DMS 273 treated with DMSO at 0.1 percent for 48 hours (cell line): ENCODE data around the gene DNAH10.
"Not testable (repeated sequence)": the region's sequence is repeated elsewhere in the genome, so short reads cannot be mapped to it uniquely, and the experiment has no call there.

Experiments
- DNase-seq: peaks from one replicate; lab custom pipeline; 2025; lab: John Stamatoyannopoulos, UW

The DNAH10 gene

DNA sequence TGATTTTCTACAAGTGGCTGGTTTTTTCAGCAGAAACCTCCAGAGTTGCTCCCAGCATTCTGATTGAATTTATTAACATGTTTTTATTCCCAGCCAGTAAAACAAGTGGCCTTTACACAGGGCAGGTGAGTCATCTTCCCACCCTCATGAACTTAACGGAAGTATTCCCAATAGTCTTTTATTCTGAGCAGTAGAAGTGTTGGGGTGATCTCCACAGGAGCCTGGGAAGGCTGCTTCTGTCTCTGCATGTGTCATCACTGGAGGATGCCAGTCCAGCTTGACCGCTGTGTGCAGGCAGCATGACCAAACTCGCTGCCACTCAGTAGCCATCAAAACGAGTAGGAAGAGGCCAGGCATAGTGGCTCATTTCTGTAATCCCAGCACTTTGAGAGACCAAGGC is 13.4 kb upstream of the DNAH10 start:
- DNase-seq = no peak

DNA sequence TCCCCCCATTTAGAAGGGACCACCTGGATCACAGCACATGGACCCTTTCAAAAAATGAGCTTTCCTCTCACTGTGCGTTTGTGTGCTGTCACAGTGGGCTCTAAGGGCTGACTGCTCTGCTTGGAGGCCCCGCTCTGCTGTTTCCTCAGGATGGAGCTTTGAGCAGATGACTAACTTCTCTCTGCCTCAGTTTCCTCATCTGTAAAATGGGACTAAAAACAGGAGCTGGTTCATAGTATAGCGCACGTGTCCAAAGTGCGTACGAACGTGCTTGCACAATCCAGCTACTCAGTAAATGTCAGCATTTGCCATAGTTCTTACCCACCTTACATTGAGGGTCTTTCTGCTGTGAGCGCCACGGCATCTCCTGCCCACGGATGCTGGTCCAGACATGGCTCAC is 12.7 kb upstream of the DNAH10 start:
- DNase-seq = no peak

DNA sequence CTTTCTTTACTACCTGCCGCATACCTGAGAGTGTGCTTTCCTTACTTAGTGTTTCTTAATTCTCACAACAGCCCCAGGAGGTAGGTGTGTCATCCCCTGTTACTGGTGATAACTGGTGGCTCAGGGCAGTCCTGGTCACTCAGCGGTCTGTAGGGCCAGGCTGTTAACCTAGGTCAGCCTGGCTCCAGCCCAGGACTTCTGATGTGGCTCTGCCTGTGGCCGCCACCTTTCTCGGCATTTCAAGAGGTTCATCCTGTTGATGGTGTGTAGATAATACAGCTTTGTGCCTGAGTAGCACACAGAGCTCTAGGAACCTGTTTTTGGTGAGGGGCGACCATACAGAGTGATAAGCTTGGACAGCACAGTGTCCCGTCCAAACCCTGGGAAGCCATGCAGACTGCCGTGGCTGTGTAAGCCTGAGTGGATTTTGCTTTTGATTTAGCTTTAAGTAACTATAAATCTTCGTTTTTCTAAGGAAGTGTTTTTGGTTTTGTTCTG is 11.9 kb upstream of the DNAH10 start:
- DNase-seq = no peak

DNA sequence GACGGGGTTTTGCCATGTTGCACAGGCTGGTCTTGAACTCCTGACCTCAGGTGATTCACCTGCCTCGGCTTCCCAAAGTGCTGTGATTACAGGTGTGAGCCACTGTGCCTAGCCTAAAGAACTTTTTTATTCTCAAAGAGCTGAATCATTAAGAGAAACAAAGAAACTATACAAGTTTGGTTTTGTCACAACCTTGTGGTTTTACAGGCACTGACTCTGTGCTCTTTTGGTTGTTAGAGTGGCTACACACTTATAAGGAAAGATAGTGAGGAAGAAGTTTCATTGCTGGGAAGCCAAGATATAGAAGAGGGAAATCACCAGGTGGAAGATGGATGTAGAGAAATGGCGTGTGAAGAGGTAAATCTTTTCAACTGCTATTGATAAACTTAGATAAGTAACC is 10.1 kb upstream of the DNAH10 start:
- no peak for DNase-seq

DNA sequence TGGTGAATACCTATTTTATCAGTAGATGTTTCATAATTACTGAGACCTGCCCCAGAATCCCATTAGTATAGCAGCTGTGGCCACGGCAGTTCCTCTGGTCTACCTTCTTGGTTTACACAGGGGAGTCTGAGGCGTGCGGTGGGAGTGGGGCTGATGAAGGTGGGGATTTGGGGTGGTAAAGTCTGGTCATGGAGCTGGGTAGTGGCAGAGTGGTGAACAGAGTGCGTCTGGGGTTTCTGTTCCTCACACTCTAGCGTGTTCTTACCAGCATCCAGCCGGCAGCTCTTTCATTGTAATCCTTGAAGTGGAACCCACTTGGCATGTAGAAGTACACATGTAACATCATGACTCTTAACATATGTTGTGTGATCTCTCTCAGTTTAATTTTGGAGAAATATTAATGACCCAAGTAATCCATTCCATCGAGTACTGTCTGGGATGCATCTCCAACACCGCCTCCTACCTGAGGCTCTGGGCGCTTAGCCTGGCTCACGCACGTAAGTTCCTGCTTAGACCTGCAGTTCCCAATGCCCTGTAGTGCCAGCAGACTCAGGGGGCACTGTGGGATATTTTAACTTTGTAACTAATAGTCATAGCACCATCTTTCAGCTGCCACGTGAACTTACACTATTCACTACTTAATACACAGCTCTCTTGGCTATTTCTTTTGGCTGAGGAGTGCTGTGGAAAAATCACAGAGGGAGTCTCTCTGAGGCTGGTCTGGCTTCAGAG is 7.9 kb upstream of the DNAH10 start:
- DNase-seq = no peak

DNA sequence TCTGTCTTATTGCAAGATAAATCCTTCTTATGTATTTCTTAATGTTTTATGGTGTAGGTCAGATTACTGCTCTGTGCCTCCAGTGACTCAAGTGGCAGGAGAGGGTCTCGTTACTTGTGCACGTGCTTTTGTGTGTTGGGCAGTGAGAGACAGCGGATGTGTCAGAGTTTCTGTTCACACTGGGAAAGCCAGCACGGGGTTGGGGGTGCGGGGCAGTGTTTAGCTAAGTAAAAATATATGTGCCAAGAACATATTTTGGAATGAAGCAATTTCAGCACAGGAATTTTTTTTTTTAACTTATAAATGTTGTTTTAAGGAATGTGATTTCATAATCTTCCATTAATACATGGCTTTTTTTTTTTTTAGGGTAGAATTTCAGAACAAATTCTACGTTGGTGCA is 4.5 kb upstream of the DNAH10 start:
- DNase-seq = no peak

DNA sequence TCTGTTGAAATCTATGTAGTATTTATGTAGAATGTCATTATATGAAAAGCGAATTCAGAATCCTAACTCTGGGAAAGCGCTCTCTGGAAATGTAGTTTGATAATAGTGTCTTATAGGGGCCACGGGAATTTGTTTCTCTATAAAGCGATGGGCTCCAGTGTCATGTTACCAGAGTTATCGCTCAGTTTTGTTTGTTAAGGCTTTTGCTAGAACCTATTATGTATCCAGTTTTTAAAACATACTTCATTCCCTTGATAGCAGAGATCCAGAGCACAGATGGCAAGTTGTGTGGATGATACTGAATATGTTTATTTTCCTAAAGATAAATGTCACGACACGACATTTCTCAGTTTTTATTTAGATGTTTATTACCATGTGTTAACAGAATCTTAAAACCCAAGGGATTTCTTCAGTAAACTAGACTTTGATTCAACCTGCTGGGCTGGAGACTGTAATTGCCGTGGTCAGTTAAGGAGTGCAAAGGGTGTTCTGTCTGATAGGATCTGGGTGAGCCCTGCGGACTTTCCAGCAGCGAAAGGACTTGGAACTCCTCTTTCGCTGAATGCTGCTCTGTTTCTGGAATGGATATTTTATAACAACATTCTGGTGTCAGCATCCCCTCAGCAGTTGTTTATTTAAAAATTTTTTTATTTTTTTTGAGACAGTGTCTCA is 1.7 kb upstream of the DNAH10 start:
- DNase-seq = no peak

DNA sequence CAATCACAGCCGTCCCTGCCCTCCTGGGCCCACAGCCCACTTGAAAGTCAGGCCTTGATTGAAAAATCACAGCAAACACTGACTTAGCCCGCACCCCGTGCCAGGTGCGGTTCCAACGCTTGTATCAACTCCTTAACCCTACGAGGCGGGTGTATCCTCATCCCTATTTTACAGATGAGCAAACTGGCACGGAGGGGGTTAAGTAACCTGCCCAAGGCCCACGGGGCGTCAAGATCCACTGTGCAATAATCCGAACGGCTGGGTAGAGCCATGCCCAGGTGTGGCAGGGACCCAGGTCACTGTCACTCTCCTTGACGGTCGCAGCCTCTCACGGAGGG is 583 bp downstream of the DNAH10 start:
- no peak for DNase-seq

DNA sequence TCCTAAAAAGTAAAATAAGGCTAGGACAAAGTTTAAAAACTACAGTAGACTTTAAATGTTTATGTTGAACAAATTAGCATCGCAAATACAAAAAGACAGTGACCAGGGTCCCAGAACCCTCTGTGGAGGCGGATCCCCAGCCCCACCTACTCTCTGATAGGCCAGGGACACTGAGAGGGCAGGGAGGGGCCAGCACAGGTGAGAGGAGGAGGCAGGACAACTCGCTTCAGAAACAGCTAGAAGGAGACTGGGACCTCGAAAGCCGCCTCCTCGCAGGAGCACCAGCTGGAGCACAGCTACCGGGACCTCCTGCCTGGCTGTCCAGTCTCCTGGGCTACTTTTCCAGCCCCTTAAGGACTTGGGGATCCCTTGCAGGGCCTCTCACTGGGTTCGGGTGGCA is 992 bp downstream of the DNAH10 start:
- no peak for DNase-seq

DNA sequence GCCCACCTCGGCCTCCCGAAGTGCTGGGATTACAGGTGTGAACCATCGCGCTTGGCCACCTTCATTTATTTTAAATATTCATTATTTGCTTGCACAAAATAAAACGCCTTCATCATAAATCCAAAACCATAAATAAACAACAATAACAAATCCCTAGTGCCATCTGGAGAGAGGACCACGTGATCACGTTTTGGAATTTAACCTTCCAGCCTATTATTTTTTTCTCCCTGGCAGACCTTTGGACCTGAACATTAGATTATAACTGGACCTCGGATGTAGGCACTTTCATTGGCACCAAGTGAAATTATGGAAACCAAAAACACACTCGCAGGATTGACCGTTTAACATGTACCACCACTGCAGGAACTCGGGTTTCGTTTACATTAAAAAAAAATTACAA is 2.0 kb downstream of the DNAH10 start:
- no peak for DNase-seq

DNA sequence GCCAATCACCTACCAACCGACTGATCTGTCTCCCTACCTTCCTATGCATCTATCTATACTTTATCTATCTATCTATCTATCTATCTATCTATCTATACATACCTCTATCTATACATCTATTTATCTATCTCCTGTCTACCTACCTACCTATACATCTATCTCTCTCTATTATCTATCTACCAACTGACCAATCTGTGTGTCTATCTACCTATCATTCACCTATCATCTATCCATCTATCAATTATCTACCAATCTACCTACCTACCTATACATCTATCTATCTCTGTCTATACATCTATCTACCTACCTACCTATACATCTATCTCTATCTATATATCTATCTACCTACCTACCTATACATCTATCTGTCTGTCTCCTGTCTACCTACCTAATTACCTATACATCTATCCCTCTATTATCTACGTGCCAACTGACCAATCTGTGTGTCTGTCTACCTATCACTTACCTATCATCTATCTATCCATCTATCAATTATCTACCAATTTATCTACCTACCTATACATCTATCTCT is 3.5 kb downstream of the DNAH10 start:
- DNase-seq = no peak

DNA sequence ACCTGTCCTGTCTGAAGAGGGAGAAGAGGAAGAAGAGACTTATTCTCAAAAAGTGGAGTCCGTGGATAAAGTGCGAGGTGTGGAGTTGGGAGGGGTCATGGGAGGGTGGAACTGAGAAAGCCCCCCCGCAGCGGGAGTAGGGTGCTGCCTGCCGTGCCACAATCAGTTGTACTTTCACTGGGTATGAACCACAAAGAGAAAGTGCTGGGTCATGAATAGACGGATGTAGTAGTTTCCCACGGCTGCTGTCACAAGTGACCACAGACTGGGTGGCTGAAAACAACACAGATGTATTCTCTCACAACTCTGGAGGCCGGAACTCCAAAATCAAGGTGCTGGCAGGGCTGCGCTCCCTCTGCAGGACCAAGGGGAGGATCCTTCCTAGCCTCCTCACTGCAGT is 5.5 kb downstream of the DNAH10 start:
- no peak for DNase-seq

DNA sequence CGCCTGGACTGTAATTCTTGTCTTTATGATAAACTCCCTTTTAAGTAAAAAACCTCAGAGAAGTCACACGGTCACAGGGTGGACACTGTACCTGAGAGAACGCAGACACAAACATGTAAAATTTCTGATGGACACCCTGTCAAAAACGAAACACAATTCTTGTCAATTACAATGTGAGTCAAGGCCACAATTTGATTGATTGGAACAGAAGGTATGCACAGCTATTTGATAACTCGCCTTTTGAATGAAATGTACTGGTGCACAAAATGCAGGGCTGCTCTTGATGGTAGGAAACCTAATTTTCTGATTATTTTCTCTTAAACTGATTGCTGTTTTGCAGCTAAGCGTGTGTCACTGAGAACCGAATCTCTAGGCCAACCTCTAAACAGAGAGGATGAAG is 9.2 kb downstream of the DNAH10 start:
- no peak for DNase-seq

DNA sequence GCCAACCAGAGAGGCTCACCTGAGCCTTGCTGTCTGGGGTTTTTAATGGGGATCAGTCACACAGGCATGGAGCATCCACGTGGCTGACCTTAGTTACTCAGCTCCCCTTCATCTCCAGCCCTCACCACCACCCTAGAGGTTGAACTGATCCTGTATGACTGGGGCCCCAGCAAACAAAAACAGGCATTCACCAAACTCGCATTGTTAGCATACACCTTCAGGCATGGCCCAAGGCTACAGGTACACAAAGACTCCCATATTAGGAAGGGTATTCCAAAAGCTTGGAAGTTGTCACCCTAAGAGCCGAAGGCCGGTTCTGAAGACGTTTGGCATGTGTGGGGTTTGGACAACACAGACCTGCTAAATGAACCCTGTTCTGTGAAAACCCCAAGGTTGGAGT is 10.0 kb downstream of the DNAH10 start:
- DNase-seq = no peak

DNA sequence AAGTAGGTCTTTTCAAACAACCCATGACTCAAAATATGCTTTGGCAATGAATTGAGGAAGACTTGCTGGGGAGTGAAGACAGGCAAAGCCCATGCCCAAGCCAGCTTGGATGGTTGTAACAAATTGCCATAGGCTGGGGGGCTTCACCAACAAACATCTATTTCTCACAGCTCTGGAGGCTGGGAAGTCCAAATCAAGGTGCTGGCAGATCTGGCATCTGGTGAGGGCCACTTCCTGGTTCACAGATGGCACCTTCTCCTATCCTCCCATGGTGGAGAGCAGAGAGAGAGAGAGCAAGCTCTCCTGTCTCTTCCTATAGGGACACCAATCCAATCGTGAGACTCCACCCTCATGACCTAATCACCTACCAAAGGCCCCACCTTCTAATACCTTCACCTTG is 11.3 kb downstream of the DNAH10 start:
- DNase-seq = no peak

DNA sequence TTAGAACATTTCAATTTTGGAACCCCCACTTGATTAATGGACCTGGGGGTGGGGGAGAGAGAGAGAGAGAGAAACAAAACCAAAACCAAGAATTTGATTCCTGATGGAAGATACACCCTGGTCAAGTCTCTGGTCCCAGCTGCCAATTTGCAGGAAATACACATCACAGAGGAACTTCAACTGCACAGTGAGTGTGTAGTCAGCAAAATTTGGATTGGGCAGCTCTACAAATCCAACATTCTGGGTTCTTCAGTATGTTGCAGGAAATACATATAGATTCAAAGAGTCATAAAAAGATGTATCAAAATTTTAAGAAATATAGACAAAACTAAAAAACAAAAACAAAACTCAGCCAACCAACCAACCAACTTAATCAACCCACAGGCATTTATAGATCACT is 17.4 kb downstream of the DNAH10 start:
- DNase-seq = no peak

DNA sequence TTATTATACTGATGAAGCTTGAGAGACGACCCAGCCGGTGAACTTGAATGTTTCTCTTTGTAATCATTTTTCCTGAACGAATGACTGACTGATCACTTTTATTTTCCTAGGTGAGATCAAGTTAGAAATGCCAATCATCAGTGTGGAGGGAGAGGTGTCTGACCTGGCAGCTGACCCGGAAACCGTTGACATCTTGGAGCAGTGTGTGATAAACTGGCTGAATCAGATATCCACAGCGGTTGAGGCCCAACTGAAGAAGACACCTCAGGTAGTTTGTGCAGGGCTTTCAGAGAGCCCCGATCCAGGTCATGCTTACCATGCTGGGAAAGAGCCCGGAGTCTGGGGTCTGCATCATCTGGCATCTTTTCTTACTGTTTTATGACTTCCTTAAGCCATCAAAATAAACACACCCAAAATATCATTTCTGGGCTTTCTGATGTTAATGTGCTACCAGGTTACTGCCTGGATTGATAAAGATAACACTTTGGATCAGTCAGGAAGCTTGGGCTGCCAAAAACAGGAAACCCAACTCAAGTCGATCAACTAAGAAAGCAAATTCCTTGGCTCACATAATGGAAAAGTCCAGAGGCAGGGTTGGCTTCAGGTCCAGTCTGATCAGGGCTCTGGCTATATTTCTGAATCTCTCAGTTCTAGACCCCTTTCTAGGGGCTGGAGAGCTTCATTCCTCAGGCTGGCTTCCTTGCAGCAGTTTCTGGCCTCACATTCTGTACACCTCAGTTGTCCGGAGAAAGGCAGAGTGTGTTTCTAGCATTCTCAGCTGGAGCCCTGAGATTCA is 21.1 kb downstream of the DNAH10 start:
- no peak for DNase-seq

DNA sequence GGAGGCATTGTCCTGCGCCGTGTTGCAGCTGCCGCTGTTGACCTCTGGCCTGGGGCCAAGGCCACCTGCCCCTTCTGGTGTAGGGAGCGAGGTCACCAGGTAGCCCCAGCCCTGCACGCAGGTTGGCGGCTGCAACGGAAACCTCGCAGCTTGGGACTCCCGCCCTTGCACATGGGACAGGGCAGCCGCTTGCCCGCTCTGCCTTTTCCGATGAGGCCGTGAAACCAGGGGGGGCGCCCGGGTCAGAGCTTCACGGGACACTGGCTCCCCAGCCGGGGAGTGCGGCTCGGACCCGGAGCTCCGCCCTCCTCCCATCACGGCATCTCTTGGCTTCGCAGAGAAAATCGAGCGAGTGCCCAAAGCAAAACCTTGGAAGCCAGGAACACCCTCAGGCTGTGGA is 25.4 kb downstream of the DNAH10 start:
- DNase-seq = no peak

DNA sequence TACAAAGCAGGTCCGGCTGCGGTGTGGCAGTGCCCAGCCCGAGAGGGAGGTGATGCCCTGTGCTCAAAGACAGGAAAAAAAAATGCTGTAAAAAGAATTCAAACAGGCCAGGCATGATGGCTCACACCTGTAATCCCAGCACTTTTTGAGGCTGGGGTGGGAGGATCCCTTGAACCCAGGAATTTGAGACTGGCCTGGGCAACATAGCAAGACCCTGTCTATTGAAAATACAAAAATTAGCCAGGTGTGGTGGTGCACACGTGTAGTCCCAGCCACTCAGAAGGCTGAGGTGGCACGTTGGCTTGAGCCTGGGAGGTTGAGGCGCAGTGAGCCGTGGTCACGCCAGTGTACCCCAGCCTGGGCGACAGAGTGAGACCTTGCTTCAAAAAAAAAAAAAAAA is 26.4 kb downstream of the DNAH10 start:
- DNase-seq = no peak

DNA sequence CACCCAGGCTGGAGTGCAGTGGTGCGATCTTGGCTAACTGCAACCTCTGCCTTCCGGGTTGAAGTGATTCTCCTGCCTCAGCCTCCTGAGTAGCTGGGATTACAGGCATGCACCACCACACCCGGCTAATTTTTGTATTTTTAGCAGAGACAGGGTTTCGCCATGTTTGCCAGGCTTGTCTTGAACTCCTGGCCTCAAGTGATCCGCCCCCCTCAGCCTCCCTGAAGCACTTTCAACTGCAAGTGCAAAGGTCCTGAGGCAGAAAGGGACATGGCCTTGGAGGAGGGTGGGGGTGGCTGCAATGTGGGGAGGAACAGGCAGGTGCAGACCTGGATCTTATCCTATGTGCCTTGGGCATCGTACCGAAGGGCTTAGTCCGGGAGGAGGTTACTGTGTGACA is 27.3 kb downstream of the DNAH10 start:
- not testable (repeated sequence) for DNase-seq

DNA sequence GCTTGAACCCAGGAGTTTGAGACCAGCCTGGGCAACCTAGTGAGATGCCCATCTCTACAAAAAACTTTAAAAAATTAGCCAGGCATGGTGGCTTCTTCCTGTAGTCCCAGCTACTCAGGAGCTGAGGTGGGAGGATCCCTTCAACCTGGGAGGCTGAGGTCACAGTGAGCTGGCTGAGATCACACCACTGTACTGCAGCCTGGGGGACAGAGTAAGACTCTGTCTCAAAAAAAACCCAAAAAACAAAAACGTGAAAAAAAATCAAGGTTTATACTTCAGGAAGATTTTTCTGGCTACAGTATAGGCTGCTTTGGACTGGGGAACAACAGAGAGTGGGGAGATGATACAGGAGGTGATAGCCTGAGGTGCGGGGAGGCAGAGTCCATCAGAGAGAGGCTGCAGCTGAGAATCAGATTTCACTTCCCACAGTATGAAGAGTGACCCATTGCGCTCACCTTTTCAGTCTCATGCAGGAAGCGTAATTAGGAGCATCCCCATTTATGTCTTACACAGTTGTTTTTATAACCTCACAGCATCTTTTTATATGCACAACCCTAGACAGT is 28.9 kb downstream of the DNAH10 start:
- no peak for DNase-seq

DNA sequence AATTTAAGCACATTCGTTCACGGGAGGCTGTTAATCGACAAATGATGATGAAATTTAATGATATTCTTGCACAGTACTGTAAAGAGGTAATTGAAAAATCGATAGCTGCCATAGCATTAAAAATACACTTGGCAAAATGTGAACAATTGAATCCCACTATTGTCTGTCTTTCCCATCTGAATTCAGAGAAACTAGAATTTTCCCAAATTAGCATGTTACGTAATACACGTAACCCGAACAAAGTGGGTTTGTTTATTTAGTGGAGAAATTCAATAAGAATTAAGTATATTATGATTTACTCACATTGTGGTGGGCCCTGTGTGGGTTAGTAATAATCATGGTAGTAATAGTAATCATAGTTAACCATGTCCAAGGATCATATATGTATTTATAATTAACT is 31.9 kb downstream of the DNAH10 start:
- DNase-seq = no peak

DNA sequence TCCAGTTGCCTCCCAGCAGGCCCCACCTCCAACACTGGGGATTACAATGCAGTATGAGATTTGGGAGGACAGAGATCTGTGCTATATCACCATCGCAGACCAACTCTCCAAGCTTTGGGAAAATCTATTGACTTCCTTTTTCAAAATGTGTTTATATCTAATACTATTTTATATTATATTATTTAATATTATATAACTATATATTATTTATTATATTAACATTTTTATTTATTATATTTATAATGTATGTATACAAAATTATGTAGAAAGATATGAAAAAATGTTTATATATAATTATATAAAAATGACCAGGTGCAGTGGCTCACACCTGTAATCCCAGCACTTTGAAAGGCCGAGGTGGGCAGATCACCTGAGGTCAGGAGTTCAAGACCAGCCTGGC is 36.4 kb downstream of the DNAH10 start:
- DNase-seq = no peak
